ENCODE results near the gene SRC.

The SRC gene

DNA sequence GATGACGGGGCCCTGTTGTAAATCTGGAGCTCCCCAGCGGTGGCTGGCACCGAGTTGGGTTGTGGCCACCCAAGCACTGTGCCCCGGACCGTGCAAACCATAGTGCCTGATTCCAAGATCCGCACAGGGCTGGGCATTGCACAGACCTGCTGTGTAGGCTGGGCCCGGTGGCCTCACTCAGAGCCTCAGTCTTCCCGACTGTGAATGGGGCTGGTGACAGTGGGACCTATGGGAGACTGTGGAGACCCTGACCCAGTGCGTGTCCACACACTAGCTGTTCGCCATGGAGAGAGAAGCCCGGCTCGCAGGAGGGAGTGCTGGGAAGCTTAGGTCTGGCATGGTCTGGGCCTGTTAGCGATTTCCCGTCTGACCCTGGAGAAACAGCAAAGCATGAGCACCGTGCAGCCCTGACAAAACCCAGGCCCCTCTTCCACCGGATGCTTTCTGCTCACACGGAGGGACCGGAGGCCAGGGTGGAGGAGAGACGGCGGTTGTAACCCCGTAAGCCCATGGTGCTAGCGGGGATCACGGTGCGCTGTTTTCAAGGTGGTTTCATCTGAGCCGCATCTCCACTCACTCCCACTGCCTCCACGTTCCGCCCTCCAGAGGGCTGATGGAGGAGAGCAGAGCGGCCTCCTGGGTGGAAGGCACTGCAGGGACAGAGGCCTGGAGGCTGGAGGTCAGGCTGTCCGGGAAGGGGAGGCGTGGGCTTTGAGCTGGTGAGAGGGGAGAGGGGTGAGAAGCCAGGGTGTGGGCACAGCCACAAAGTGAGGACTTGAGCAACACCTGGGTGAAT is 52.2 kb downstream of the SRC start:
- DNase-seq: no peak

DNA sequence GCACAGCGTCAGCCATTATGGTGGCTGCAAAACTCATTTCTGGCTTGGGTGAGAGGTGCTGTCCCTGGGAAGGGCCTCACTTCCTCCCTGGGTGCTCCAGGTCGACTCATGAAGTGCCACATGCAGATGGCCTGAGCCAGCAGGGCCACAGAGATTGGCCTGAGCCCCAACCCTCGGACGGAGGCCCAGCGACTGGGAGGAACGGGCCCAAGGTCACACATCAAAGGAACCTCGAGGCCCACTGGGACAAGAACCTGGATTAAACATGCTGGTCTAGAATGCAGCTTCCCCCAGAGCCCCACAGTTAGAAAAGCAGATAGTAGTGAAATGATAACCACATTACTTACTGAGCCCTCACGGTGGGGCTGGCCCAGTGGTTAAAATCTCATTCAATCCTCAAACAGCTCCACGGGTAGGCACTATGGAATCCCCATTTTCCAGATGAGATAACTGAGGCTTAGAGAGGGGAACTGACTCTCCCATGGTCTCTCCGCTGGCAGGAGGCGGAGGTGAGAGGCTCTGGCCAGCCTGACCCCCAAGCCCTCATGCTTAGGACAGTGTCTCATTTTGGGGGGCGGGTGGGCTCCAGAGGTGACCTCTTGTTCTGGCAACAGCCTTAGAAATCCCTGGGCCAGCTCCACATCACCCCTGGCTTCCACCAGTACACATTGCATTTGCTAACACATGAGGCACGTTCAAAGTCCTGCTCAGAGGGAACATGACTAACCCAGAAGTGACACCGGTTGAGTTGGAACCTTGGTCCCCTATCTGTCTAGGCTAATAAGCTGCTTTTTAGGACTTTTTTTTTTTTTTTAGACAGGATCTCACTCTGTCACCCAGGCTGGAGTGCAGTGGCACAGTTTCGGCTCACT is 53.0 kb downstream of the SRC start:
- no peak for DNase-seq

DNA sequence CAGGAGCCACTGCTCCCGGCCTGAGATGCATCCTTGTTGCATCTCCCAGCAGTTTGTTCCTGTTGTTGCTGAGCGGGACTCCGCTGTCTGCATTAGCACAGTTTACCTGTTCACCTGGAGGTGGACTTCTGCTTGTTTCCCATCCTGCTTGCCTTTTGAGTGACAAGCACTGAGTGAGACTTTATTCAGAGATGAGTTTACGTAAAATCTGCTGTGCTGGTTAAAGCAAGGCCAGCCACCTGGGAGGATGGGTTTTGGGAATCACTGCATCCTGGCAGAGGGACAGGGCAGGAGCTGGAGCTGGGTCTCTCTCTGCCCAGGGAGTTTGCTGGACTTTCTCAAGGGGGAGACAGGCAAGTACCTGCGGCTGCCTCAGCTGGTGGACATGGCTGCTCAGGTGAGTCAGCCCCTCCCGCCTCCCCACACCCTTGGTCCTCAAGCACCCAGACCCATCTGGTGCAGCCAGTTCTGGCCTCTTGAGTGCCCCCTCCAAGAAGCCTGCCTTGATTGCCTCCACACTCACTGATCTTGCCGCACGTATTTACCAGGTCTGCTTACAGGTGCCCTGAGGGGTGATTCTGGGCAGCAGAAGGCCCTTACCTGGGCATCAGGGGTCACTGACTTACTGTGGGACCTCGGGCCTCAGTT is 55.5 kb downstream of the SRC start:
- DNase-seq: no peak

GRCh38 chr20:37401930-37402675 is 56.2 kb downstream of the SRC start:
- no peak for DNase-seq

- no peak for DNase-seq
Observed at GRCh38 chr20:37403107-37404033, 57.4 kb downstream of the SRC start.

- DNase-seq: no peak
Observed at GRCh38 chr20:37404461-37404890, 58.5 kb downstream of the SRC start.

DNA sequence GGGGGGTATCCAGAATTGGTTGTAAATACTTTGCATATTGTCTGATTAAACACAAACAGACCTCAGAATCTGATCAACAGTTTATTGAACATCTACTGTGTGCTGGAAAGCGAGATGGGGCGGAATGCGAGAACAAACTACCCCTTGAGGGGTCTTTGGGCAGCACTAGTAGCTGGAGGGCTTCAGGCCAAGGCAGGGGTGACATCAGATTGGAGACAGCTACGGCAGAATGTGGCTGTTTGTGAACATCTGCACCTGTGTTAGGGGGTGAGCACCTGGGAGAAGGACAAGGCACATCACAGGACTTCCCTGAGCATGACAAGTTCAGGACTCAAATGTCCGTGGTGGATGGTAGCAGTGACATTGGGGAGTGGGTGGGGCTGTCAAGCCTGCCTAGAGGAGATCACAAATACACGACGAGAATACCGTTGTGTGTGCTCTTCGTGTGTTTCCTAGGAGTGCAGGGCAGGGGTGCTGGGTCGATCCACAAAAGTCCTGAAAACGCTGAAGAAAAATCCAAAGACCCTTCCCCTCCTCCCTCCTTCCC is 59.5 kb downstream of the SRC start:
- no peak for DNase-seq

- DNase-seq: peak; percentile 78
Observed at GRCh38 chr20:37406010-37406998, 60.4 kb downstream of the SRC start.

DNA sequence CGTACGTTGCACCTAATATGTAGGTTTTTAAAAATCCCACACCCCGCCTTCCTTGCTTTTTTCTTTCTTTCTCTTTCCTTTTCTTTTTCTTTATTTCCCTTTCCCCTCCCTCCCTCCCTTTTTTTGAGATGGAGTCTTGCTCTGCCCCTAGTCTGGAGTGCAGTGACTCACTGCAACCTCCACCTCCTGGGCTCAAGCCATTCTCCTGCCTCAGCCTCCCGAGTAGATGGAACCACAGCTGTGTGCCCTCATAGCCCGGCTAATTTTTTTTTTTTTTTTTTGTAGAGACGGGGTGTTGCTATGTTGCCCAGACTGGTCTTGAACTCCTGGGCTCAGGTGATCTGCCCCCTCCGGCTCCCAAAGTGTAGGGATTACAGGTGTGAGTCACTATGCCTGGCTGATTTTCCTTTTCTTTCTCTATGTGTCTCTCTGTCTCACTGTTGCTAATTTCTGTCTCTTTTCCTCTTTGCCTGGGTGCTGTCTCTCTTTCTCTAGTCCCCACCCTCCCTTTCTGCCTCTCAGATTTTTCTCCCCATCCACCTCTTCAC is 61.2 kb downstream of the SRC start:
- DNase-seq: no peak

DNA sequence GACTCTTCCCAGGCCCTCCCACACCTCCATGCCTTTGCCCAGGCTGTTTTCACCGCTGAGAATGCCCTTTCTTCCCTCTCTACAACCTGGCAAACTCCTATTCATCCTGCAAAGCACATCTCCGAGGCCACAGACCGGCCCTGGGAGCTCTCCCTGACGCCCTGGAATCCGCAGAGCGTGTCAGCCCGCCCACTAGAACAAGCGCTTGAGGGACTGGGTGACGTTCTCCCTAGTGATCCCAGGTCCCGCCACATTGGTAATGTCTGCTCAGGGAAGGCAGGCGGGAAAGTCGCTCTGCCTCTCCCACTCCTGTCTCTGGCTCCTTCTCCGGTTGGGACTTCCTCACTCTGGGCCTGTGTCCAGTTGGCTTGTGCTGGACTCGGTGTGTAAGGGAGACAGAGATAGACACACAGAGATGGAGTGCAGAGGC is 61.6 kb downstream of the SRC start:
- no peak for DNase-seq

GRCh38 chr20:37408302-37409193 is 62.6 kb downstream of the SRC start:
- DNase-seq: peak; percentile 64

DNA sequence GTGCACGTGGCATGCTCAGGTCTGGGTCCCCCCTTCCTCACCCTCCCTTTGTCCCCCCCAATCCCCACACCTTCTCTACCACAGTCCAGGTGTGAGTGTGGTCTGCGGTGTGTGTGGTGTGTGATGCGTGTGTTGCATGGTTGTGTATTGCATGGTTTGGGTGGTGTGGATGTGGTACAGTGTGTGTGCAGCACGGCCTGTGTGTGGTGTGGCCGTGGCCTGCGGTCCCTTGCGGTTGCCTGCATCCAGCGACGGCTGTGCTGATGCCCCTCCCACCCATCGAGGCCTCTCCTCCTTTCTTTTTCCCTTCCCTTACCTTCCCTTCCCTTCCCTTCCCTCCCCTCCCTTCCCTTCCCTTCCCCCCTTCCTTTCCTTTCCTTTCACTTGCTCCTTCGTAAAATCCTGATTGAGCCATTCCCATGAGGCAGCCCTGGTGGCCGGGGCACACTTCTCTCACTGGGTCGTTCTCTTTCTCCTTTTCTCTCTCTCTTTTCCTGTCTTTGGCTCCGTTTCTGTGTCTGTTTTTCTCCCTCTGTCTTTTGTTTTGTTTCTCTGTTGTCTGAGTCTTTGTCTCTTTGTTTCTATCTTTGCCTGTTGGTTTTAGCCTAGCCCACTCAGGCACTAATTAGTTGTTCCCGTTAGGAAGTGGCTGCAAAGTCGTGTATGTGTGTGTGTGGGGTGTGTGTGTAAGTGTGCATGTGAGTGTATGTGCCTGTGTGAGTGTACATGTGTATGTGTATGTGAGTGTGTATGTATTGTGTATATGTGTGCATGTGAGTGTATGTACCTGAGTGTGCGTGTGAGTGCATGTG is 65.7 kb downstream of the SRC start:
- DNase-seq: peak; percentile 27

- no peak for DNase-seq
Observed at GRCh38 chr20:37413023-37413334, 67.0 kb downstream of the SRC start.

DNA sequence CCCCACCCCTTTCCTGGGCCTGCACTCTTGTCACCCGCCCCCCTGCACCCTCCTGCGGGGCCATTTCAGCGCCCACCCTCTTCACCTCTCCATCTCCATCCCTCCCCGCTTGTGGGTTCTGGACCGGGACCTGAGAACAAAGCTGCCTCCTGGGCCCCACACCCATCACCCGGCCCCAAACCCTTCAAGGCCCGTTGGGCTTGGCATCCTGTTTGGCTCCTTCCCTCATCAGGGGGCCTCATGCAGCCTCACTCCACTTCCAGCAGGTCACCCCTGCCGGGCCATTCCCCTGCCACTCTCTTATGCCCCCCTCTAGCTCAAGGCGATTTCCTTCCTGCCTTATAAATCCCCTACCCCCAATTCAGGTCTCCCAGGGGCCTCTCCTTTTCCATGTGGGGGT is 67.4 kb downstream of the SRC start:
- DNase-seq: no peak

- peak; percentile 20 for DNase-seq
Observed at GRCh38 chr20:37414224-37415035, 68.5 kb downstream of the SRC start.

DNA sequence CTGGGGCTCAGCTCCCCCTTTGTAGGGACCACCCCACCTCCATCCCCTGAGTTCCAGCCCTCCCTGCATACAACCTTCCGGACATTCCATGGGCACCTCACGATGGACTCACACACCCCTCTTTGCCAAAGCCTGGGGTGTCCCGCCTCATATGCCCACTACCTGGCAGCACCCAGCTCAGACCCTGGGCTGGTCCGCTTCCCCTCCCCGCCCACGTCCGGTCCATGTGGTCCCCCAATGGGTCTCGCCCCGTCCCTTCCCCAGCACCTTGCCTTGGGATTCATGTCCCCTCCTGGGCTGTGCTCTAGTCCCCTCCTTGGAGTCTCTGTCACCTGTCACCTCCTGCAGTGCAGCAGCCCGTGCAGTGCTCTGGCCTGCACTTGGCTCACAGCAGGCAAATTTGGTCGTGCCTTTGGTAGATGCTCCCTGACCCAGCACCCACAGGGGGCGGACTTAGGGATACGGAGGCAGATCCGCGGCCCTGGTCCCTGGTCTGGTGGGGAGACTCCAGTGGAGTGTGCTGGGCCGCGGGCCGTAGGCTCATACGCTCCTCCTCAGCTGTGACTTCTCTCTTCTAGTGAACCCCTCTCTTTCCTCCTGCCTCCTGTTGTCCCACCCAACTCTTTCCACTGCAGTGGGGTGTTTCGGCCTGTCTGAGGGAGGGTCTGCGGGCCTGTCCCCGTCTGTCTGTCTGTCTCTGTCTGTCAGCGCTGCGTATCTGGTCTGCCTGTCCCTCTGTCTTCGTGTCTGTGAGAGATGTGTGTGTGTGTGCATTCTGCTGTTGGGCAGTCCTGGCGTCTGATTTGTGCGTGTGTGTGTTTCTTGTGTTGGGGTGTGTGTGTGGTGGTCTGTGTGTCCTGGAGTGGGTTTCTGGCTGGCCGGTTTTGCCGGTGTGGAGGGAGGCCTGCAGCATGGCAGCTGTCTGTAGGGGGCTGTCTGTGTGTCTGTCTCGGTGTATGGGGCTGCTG is 69.5 kb downstream of the SRC start:
- no peak for DNase-seq
